KMS-11 (cell line): ENCODE measurements around the gene FOXO3B.
"Not testable (repeated sequence)": the region's sequence is repeated elsewhere in the genome, so short reads cannot be mapped to it uniquely, and the experiment has no call there.

Source experiments
- H2AFZ ChIP-seq: fragments of 200-600 bp; sonication (generic); 2 replicates; pipeline ENCODE4 v1.6.1; 2016; ENCODE audit warnings: antibody characterized with exemption, mixed run types, low read depth
- H3K27ac ChIP-seq: fragments of 200-600 bp; sonication (generic); 2 replicates; pipeline ENCODE4 v1.6.1; 2016; ENCODE audit warnings: mild to moderate bottlenecking, mixed run types
- H3K27me3 ChIP-seq: fragments of 200-600 bp; sonication (generic); 2 replicates; pipeline ENCODE4 v1.6.1; 2017; ENCODE audit warnings: mild to moderate bottlenecking, low read depth, mixed run types, moderate library complexity; ENCODE audit not compliant: insufficient read depth
- H3K36me3 ChIP-seq: fragments of 200-600 bp; sonication (generic); 2 replicates; pipeline ENCODE4 v1.6.1; 2017; ENCODE audit warnings: mild to moderate bottlenecking, mixed run types; ENCODE audit not compliant: insufficient read depth
- H3K4me1 ChIP-seq: fragments of 200-600 bp; sonication (generic); 2 replicates; pipeline ENCODE4 v1.6.1; 2016; ENCODE audit warnings: mild to moderate bottlenecking, low read depth, mixed run types; ENCODE audit not compliant: poor library complexity, severe bottlenecking
- H3K4me2 ChIP-seq: fragments of 200-600 bp; sonication (generic); 2 replicates; pipeline ENCODE4 v1.7.0; 2016; ENCODE audit warnings: mild to moderate bottlenecking, mixed run types
- H3K4me3 ChIP-seq: fragments of 200-600 bp; sonication (generic); IDR thresholded peaks from 2 replicates; pipeline ENCODE4 v1.6.1; 2017; ENCODE audit warnings: low read depth, low read length, mixed read lengths; ENCODE audit not compliant: insufficient read depth
- H3K79me2 ChIP-seq: fragments of 200-600 bp; sonication (generic); 2 replicates; pipeline ENCODE4 v1.6.1; 2016; ENCODE audit warnings: low read depth, mixed run types; ENCODE audit not compliant: insufficient read depth
- H3K9ac ChIP-seq: fragments of 200-600 bp; sonication (generic); 2 replicates; pipeline ENCODE4 v1.6.1; 2016; ENCODE audit warnings: mild to moderate bottlenecking, mixed run types
- H4K20me1 ChIP-seq: fragments of 200-600 bp; sonication (generic); 2 replicates; pipeline ENCODE4 v1.6.1; 2016; ENCODE audit warnings: mild to moderate bottlenecking, mixed run types; ENCODE audit not compliant: insufficient read depth

The FOXO3B gene

GRCh38 chr17:18634550-18635263, 47.4 kb downstream of the FOXO3B start:
- not testable (repeated sequence) for H4K20me1 ChIP-seq, H3K36me3 ChIP-seq, H3K27me3 ChIP-seq, H3K4me3 ChIP-seq, H3K27ac ChIP-seq, H3K4me2 ChIP-seq, H3K79me2 ChIP-seq, H2AFZ ChIP-seq, H3K4me1 ChIP-seq, H3K9ac ChIP-seq
